Prostate gland (tissue), 2 donors: ENCODE results near the gene SLPI.

ENCODE experiments used
- CTCF ChIP-seq, 4 experiments: fragments of 200-600 bp in 2 of 4; fragments of 450-650 bp in 2 of 4; sonication (generic) in 2 of 4; IDR thresholded peaks; 1 replicate in 3 of 4; 2 replicates in 1 of 4; pipeline ENCODE4 v1.5.1; 2016 to 2019; ENCODE audit warnings: antibody characterized with exemption in 4 of 4, mild to moderate bottlenecking in 2 of 4, moderate library complexity in 2 of 4
- POLR2A ChIP-seq: fragments of 450-650 bp; IDR thresholded peaks from one replicate; pipeline ENCODE4 v1.6.1; 2016; ENCODE audit warnings: antibody characterized with exemption, mild to moderate bottlenecking
- POLR2AphosphoS5 ChIP-seq: sonication (generic); formaldehyde crosslinking; IDR thresholded peaks from one replicate; pipeline ENCODE4 v1.6.1; 2017; ENCODE audit warnings: antibody characterized with exemption

- TF ChIP-seq POLR2A, result peak; percentile 42
- no peak for TF ChIP-seq CTCF (IDR thresholded peaks at IDR 0.05)
- peak; percentile 73 for TF ChIP-seq POLR2AphosphoS5
Observed at GRCh38 chr20:45254383-45255262, at the start of gene SLPI.
